ENCODE results near the gene C2CD4D.
"Not testable (repeated sequence)": the region's sequence is repeated elsewhere in the genome, so short reads cannot be mapped to it uniquely, and the experiment has no call there.

The C2CD4D gene

GRCh38 chr1:151839457-151840403 lies at the start of gene C2CD4D:
Gene C2CD4D, minus strand, starts transcription at chr1:151839820. Its CDS starts 831 bp downstream, at chr1:151838989.
- Mint-ChIP-seq H3K27me3 (peaks cover 44% of the 10 kb centered on the region), H3K9me3 (no peaks in the 10 kb centered on the region), H3K27ac (peak within 1 kb of the TSS; percentile 73), H3K4me3 (peak within 1 kb of the TSS; percentile 74), H3K4me1 (peaks cover 51% of the 10 kb centered on the region), H3K36me3 (no peaks in the 10 kb centered on the region)
- CTCF ChIA-PET: interaction anchor here (1.0 to 1.6 kb wide), 5 partner anchors 9 to 105 kb away, joined by 3 to 5 read pairs (median 4); partner anchors contain the start of gene THEM5
- peak; percentile 78 for DNase-seq

GRCh38 chr1:151888972-151889570 lies 49.5 kb upstream of the C2CD4D start:
- Mint-ChIP-seq H3K4me3 (no peak overlapping the region), H3K36me3 (peaks cover 47% of the 10 kb centered on the region), H3K9me3 (no peaks in the 10 kb centered on the region), H3K27ac (no peak overlapping the region), H3K27me3 (no peaks in the 10 kb centered on the region), H3K4me1 (peaks cover 14% of the 10 kb centered on the region)
- DNase-seq: no peak
- CTCF ChIA-PET: interaction anchor here (1.3 to 5.8 kb wide), 7 partner anchors 9 to 112 kb away, joined by 3 to 83 read pairs (median 6); no protein-coding TSS in a partner anchor

GRCh38 chr1:151887028-151887427 lies 47.4 kb upstream of the C2CD4D start:
- Mint-ChIP-seq H3K4me1 (peaks cover 13% of the 10 kb centered on the region), H3K36me3 (peaks cover 37% of the 10 kb centered on the region), H3K9me3 (no peaks in the 10 kb centered on the region), H3K4me3 (no peak overlapping the region), H3K27ac (no peak overlapping the region), H3K27me3 (no peaks in the 10 kb centered on the region)
- CTCF ChIA-PET: interaction anchor here (0.8 to 5.8 kb wide), 7 partner anchors 11 to 126 kb away, joined by 3 to 83 read pairs (median 5); no protein-coding TSS in a partner anchor
- DNase-seq: no peak

GRCh38 chr1:151885479-151885878 lies 45.9 kb upstream of the C2CD4D start:
- CTCF ChIA-PET: interaction anchor here (1.1 kb wide), 1 partner anchor 113 kb away, joined by 3 read pairs; no protein-coding TSS in a partner anchor
- no peak overlapping the region for H3K27ac Mint-ChIP-seq
- no peak for DNase-seq
- H3K27me3 Mint-ChIP-seq: no peaks in the 10 kb centered on the region
- H3K9me3 Mint-ChIP-seq: no peaks in the 10 kb centered on the region
- H3K4me3 Mint-ChIP-seq: no peak overlapping the region
- peaks cover 4% of the 10 kb centered on the region for H3K4me1 Mint-ChIP-seq
- H3K36me3 Mint-ChIP-seq: peaks cover 27% of the 10 kb centered on the region

GRCh38 chr1:151884879-151885278 lies 45.3 kb upstream of the C2CD4D start:
- CTCF ChIA-PET: interaction anchor here (1.1 to 1.9 kb wide), 2 partner anchors 113 to 117 kb away, joined by 3 to 9 read pairs; no protein-coding TSS in a partner anchor

GRCh38 chr1:151884445-151884844 lies 44.8 kb upstream of the C2CD4D start:
- not testable (repeated sequence) for H3K9me3 Mint-ChIP-seq, H3K4me1 Mint-ChIP-seq, H3K27me3 Mint-ChIP-seq, H3K4me3 Mint-ChIP-seq, DNase-seq, H3K27ac Mint-ChIP-seq
- CTCF ChIA-PET: interaction anchor here (0.6 to 1.9 kb wide), 3 partner anchors 83 to 117 kb away, joined by 3 to 9 read pairs (median 3); no protein-coding TSS in a partner anchor
- H3K36me3 Mint-ChIP-seq: peaks cover 27% of the 10 kb centered on the region

More at GRCh38 chr1:151884879-151885278, 45.3 kb upstream of the C2CD4D start:
- H3K36me3 Mint-ChIP-seq: peaks cover 27% of the 10 kb centered on the region
- not testable (repeated sequence) for H3K27ac Mint-ChIP-seq, H3K9me3 Mint-ChIP-seq, H3K4me1 Mint-ChIP-seq, H3K4me3 Mint-ChIP-seq, H3K27me3 Mint-ChIP-seq, DNase-seq

GRCh38 chr1:151883898-151884297 lies 44.3 kb upstream of the C2CD4D start:
- H3K36me3 Mint-ChIP-seq: peaks cover 21% of the 10 kb centered on the region
- not testable (repeated sequence) for DNase-seq, H3K4me1 Mint-ChIP-seq, H3K9me3 Mint-ChIP-seq, H3K27me3 Mint-ChIP-seq, H3K4me3 Mint-ChIP-seq, H3K27ac Mint-ChIP-seq
- CTCF ChIA-PET: interaction anchor here (0.6 to 1.9 kb wide), 3 partner anchors 18 to 118 kb away, joined by 3 to 9 read pairs (median 3); no protein-coding TSS in a partner anchor

- H3K4me3 Mint-ChIP-seq, H3K9me3 Mint-ChIP-seq, H3K27me3 Mint-ChIP-seq, H3K27ac Mint-ChIP-seq, H3K4me1 Mint-ChIP-seq, DNase-seq: not testable (repeated sequence)
- CTCF ChIA-PET: interaction anchor here (0.9 to 1.9 kb wide), 3 partner anchors 46 to 119 kb away, joined by 3 to 9 read pairs (median 4); no protein-coding TSS in a partner anchor
- peaks cover 19% of the 10 kb centered on the region for H3K36me3 Mint-ChIP-seq
Measured at GRCh38 chr1:151882918-151883317, 43.3 kb upstream of the C2CD4D start.

GRCh38 chr1:151882466-151882865 lies 42.8 kb upstream of the C2CD4D start:
- Mint-ChIP-seq H3K36me3 (peaks cover 19% of the 10 kb centered on the region), H3K4me3 (no peak overlapping the region), H3K27me3 (no peaks in the 10 kb centered on the region), H3K9me3 (no peaks in the 10 kb centered on the region), H3K27ac (no peak overlapping the region), H3K4me1 (no peaks in the 10 kb centered on the region)
- CTCF ChIA-PET: interaction anchor here (0.6 to 1.4 kb wide), 5 partner anchors 46 to 323 kb away, joined by 3 to 5 read pairs (median 3); no protein-coding TSS in a partner anchor
- no peak for DNase-seq

GRCh38 chr1:151881479-151881878 lies 41.9 kb upstream of the C2CD4D start:
- H3K36me3 Mint-ChIP-seq: peaks cover 17% of the 10 kb centered on the region

GRCh38 chr1:151875419-151876097 lies 35.9 kb upstream of the C2CD4D start:
- DNase-seq: no peak
- Mint-ChIP-seq H3K4me1 (peaks cover 6% of the 10 kb centered on the region), H3K27me3 (no peaks in the 10 kb centered on the region), H3K4me3 (no peak overlapping the region), H3K27ac (no peak overlapping the region), H3K9me3 (no peaks in the 10 kb centered on the region), H3K36me3 (peaks cover 29% of the 10 kb centered on the region)
- CTCF ChIA-PET: interaction anchor here (0.7 to 1.2 kb wide), 2 partner anchors 12 to 209 kb away, joined by 3 read pairs; no protein-coding TSS in a partner anchor

More at GRCh38 chr1:151881479-151881878, 41.9 kb upstream of the C2CD4D start:
- H3K27ac Mint-ChIP-seq: no peak overlapping the region
- no peak for DNase-seq
- H3K4me3 Mint-ChIP-seq: no peak overlapping the region
- no peaks in the 10 kb centered on the region for H3K27me3 Mint-ChIP-seq
- no peaks in the 10 kb centered on the region for H3K4me1 Mint-ChIP-seq
- H3K9me3 Mint-ChIP-seq: no peaks in the 10 kb centered on the region
- CTCF ChIA-PET: interaction anchor here (0.6 to 1.4 kb wide), 5 partner anchors 33 to 578 kb away, joined by 4 to 5 read pairs (median 5); partner anchors contain the start of gene C2CD4D

GRCh38 chr1:151872776-151873175 lies 33.2 kb upstream of the C2CD4D start:
- H3K4me1 Mint-ChIP-seq, H3K27ac Mint-ChIP-seq, H3K4me3 Mint-ChIP-seq, CTCF ChIA-PET, H3K9me3 Mint-ChIP-seq, DNase-seq, H3K27me3 Mint-ChIP-seq: not testable (repeated sequence)
- H3K36me3 Mint-ChIP-seq: peaks cover 27% of the 10 kb centered on the region

GRCh38 chr1:151871284-151872030 lies 31.8 kb upstream of the C2CD4D start:
- no peak for DNase-seq
- peaks cover 6% of the 10 kb centered on the region for H3K4me1 Mint-ChIP-seq
- CTCF ChIA-PET: interaction anchor here (1.7 kb wide), 1 partner anchor 16 kb away, joined by 5 read pairs; no protein-coding TSS in a partner anchor
- peaks cover 22% of the 10 kb centered on the region for H3K36me3 Mint-ChIP-seq
- H3K4me3 Mint-ChIP-seq: no peak overlapping the region
- H3K9me3 Mint-ChIP-seq: no peaks in the 10 kb centered on the region
- peaks cover 8% of the 10 kb centered on the region for H3K27me3 Mint-ChIP-seq
- H3K27ac Mint-ChIP-seq: no peak overlapping the region
